Heart left ventricle (tissue), 16 donors: ENCODE results near the gene BIN1. TPM values are rescaled to one million over a fixed set of nuclear protein-coding genes. Genes with fewer than 3 reads are reported as not detected.

ENCODE experiments used
- ATAC-seq, 4 donors: fragments of 200-7000 bp; cut with Tn5 transposase; one replicate each; pipeline ENCODE4 v1.9.1; 2020 to 2022; ENCODE audit warnings: moderate library complexity in 4 of 4, mild to moderate bottlenecking in 3 of 4, moderate number of reproducible peaks in 1 of 4
- DNase-seq, 5 donors: peaks; one replicate each; pipeline ENCODE4 v3.0.0-alpha.2; 2020
- H3K27ac ChIP-seq, 12 donors: fragments of 200-600 bp; sonication (generic) in 4 of 12; one replicate each; pipeline versions ENCODE4 v1.5.0 to v1.8.0; 2016 to 2022; ENCODE audit warnings: mild to moderate bottlenecking in 2 of 12
- H3K27me3 ChIP-seq, 9 donors: fragments of 200-600 bp; sonication (generic) in 2 of 9; one replicate each; pipeline versions ENCODE4 v1.5.1 to v1.8.0; 2016 to 2022; ENCODE audit warnings: mild to moderate bottlenecking in 3 of 9
- H3K36me3 ChIP-seq, 9 donors: fragments of 200-600 bp; sonication (generic) in 2 of 9; one replicate each; pipeline versions ENCODE4 v1.5.0 to v1.8.0; 2018 to 2022; ENCODE audit warnings: mild to moderate bottlenecking in 2 of 9
- H3K4me1 ChIP-seq, 12 donors: fragments of 200-600 bp; sonication (generic) in 4 of 12; one replicate each; pipeline versions ENCODE4 v1.5.0 to v1.8.0; 2016 to 2022; ENCODE audit warnings: mild to moderate bottlenecking in 3 of 12
- H3K4me3 ChIP-seq, 12 donors: fragments of 200-600 bp; sonication (generic) in 4 of 12; one replicate each; pipeline versions ENCODE4 v1.5.0 to v1.8.0; 2017 to 2022; ENCODE audit warnings: mild to moderate bottlenecking in 9 of 12, moderate library complexity in 4 of 12
- H3K9me3 ChIP-seq, 12 donors: fragments of 200-600 bp; sonication (generic) in 4 of 12; one replicate each; pipeline versions ENCODE4 v1.5.0 to v1.8.0; 2016 to 2022; ENCODE audit warnings: mild to moderate bottlenecking in 1 of 12
- POLR2A ChIP-seq, 2 donors: fragments of 450-650 bp; IDR thresholded peaks; one replicate each; pipeline ENCODE4 v1.6.1; 2017; ENCODE audit warnings: antibody characterized with exemption in 2 of 2, mild to moderate bottlenecking in 2 of 2, moderate library complexity in 2 of 2
- WGBS, 4 donors: extraction: QIAGEN DNeasy Blood & Tissue Kit in 2 of 4; methylation state at CpG; one replicate each; pipeline versions ENCODE4 v1.1.5 to v1.1.7; 2013 to 2018; 5-methylcytosine and 5-hydroxymethylcytosine counted together
- intact Hi-C, 10 donors: fragments of 100-400 bp; cut with DNase I; formaldehyde crosslinking; loops; one replicate each; pipeline versions ENCODE4 v1.11.1 to v1.14.2; 2022
- polyA plus RNA-seq, 2 donors: library from polyadenylated mRNA; stranded (reverse); fragments of 200-250 nt; gene quantifications; one replicate each; pipeline ENCODE4 v1.2.3, GENCODE V29; 2013
- total RNA-seq, 9 donors: library from RNA; depleted of rRNA in 2 of 9; stranded (reverse); fragments of >200 nt in 2 of 9; fragmentation: NEBNext Ultra II Directional in 3 of 9; extraction: Animal tissue kit (Norgen Biotek cat#: 25700) in 3 of 9; gene quantifications; one replicate each; pipeline versions ENCODE4 v1.1.0 to v1.2.4, GENCODE V29; 2016 to 2023
- TF ChIP-seq, protein P1 (sequence below), 12 donors: fragments of 200-600 bp; sonication (generic) in 4 of 12; IDR thresholded peaks; one replicate each; pipeline versions ENCODE4 v1.5.0 to v1.8.0; 2018 to 2022; ENCODE audit warnings: antibody characterized with exemption in 12 of 12, mild to moderate bottlenecking in 5 of 12
- donor health status: ischemic (EF 13 %, LVEDD 7.1; RV severe dilation, severe dysfunction).
- donor health status: healthy with polysubstance abuse.
- donor health status: DM: no; HTN: yes; CAD: no.
- donor health status: DM: no; HTN: no; CAD: no.
- donor health status: ischemic (EF 25% LVEDD 6.9; RV normal size, moderate dysfunction).
- donor health status: ischemic (EF 25% LVEDD 5.7; RV mildly dilated, moderate dysfunction).
- donor health status: healthy.
- donor health status: DM: yes; HTN: yes; CAD: no.
- donor health status: ischemic (EF 35%, LVEDD 5.7; RV mildly dilated, moderate dysfunction).
- donor health status: nonischemic (EF 11% LVEDD 7.7; RV severe dilation, severe dysfunction).
- donor health status: DM: yes; HTN: yes; CAD: no.
- donor health status: PGD.
- donor health status: ischemic (EF 29% LVEDD 5.4; RV normal size, mild dysfunction).
- donor health status: nonischemic (EF 23%, LVEDD 6.1; RV moderate dilation, normal function).

Gene BIN1
- total and polyA plus RNA-seq, 11 donors, result 4.3 to 22.2 (median 15.6) TPM

GRCh38 chr2:127056631-127057370 is 50.2 kb downstream of the BIN1 start:
- Histone ChIP-seq H3K9me3 (no peaks in the 10 kb centered on the region), H3K27ac (no peak overlapping the region), H3K4me1 (peaks cover 0 to 5% (median 2%) of the 10 kb centered on the region in 12 donors), H3K4me3 (no peak overlapping the region), H3K36me3 (peaks cover 0 to 18% (median 0%) of the 10 kb centered on the region in 9 donors), H3K27me3 (no peaks in the 10 kb centered on the region)
- ATAC-seq (no peak), DNase-seq (no peak)
- TF ChIP-seq POLR2A (IDR thresholded peaks at IDR 0.05), result no peak
- TF ChIP-seq, protein P1, sequence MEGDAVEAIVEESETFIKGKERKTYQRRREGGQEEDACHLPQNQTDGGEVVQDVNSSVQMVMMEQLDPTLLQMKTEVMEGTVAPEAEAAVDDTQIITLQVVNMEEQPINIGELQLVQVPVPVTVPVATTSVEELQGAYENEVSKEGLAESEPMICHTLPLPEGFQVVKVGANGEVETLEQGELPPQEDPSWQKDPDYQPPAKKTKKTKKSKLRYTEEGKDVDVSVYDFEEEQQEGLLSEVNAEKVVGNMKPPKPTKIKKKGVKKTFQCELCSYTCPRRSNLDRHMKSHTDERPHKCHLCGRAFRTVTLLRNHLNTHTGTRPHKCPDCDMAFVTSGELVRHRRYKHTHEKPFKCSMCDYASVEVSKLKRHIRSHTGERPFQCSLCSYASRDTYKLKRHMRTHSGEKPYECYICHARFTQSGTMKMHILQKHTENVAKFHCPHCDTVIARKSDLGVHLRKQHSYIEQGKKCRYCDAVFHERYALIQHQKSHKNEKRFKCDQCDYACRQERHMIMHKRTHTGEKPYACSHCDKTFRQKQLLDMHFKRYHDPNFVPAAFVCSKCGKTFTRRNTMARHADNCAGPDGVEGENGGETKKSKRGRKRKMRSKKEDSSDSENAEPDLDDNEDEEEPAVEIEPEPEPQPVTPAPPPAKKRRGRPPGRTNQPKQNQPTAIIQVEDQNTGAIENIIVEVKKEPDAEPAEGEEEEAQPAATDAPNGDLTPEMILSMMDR (IDR thresholded peaks at IDR 0.05), result no peak
- WGBS, 4 donors, result 89 to 94% (median 92%) methylated on average over 19 to 25 of the region's 25 CpGs
- intact Hi-C loops, result no loop called here

DNA sequence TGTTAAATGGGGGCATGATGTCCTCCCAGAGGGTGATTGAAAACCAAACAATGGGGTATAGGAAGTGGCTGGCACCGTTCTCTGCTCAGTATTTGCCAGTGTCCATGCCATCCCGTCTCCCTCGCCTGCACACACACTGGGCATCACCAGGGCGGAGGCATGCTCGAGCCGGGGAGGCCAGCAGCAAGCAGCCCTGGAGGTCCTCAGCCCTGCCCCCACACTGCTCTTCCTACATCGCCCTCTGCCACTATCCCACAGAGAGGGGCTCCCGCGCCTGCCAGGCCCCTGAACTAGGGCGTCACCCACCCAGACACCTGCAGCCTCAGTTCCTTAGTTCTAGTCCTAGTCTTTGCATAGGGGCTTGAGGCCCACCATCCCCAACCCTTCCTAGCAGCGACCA is 50.9 kb downstream of the BIN1 start:
- no peak overlapping the region for H3K4me3 ChIP-seq
- peaks cover 0 to 3% (median 0%) of the 10 kb centered on the region in 12 donors for H3K4me1 ChIP-seq
- 96 to 99% (median 98%) methylated on average over 7 to 11 of the region's 11 CpGs for WGBS, 4 donors
- H3K27ac ChIP-seq, result no peak overlapping the region
- TF ChIP-seq, protein P1 (IDR thresholded peaks at IDR 0.05), result no peak
- TF ChIP-seq POLR2A (IDR thresholded peaks at IDR 0.05), result no peak
- DNase-seq, result no peak
- no peaks in the 10 kb centered on the region for H3K9me3 ChIP-seq
- ATAC-seq, result no peak
- H3K36me3 ChIP-seq, result peaks cover 0 to 16% (median 0%) of the 10 kb centered on the region in 9 donors
- no peaks in the 10 kb centered on the region for H3K27me3 ChIP-seq
- intact Hi-C loops, result no loop called here

DNA sequence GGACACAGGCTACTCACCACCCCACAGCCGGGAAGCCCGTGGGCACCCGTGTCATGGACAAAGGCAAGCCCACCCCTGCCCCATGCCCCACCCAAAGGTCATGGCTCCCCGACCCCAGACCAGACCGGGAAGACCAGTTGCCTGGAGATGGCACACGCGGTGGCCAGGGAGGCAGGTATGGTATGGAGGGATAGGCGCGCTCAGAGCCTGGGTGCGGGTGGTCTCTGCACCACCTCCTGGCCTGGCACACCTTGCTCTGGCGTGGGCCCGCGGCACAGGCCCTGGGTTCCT is 51.2 kb downstream of the BIN1 start:
- Histone ChIP-seq H3K9me3 (no peaks in the 10 kb centered on the region), H3K27ac (no peak overlapping the region), H3K27me3 (no peaks in the 10 kb centered on the region), H3K36me3 (peaks cover 0 to 16% (median 0%) of the 10 kb centered on the region in 9 donors), H3K4me1 (peaks cover 0 to 6% (median 0%) of the 10 kb centered on the region in 12 donors), H3K4me3 (no peak overlapping the region)
- intact Hi-C loops, result no loop called here
- DNase-seq (peak in 2 of 5 donors; percentile 18 to 23), ATAC-seq (no peak)
- 94 to 97% (median 96%) methylated on average over 9 to 13 of the region's 13 CpGs for WGBS, 4 donors
- TF ChIP-seq, protein P1 (IDR thresholded peaks at IDR 0.05), result no peak
- TF ChIP-seq POLR2A (IDR thresholded peaks at IDR 0.05), result no peak

GRCh38 chr2:127054996-127055785 is 51.8 kb downstream of the BIN1 start:
- DNase-seq, result peak in 2 of 5 donors; percentile 17 to 22
- no peak overlapping the region for H3K4me3 ChIP-seq
- H3K9me3 ChIP-seq, result no peaks in the 10 kb centered on the region
- 86 to 95% (median 94%) methylated on average over 11 to 25 of the region's 25 CpGs for WGBS, 4 donors
- ATAC-seq, result no peak
- no peaks in the 10 kb centered on the region for H3K27me3 ChIP-seq
- H3K36me3 ChIP-seq, result peaks cover 0 to 10% (median 0%) of the 10 kb centered on the region in 9 donors
- intact Hi-C loops, result no loop called here
- no peak overlapping the region for H3K27ac ChIP-seq
- TF ChIP-seq POLR2A (IDR thresholded peaks at IDR 0.05), result no peak
- peaks cover 0 to 7% (median 0%) of the 10 kb centered on the region in 12 donors for H3K4me1 ChIP-seq
